HepG2 (cell line): Measurements from ENCODE around the gene FIS1. TPM values are rescaled to one million over a fixed set of nuclear protein-coding genes. Genes with fewer than 3 reads are reported as not detected.

Experiments
- EED ChIP-seq: sonication (generic); formaldehyde crosslinking; IDR thresholded peaks from 2 replicates; pipeline ENCODE4 v1.5.0; 2020; ENCODE audit warnings: mild to moderate bottlenecking, missing genetic modification reagents
- FIP1L1 ChIP-seq: fragments of 200-400 bp; formaldehyde crosslinking; IDR thresholded peaks from 2 replicates; pipeline ENCODE4 v1.6.1; 2018; ENCODE audit warnings: low read depth, mild to moderate bottlenecking, low read length, moderate library complexity, borderline replicate concordance; ENCODE audit not compliant: insufficient read depth
- FOXO1 ChIP-seq: sonication (generic); formaldehyde crosslinking; IDR thresholded peaks from 2 replicates; pipeline ENCODE4 v1.4.0; 2020; ENCODE audit warnings: missing genetic modification reagents
- HBP1 ChIP-seq: IDR thresholded peaks from 2 replicates; pipeline ENCODE4 v1.6.1; 2016; ENCODE audit warnings: low read depth, control low read depth
- HINFP ChIP-seq: sonication (generic); formaldehyde crosslinking; IDR thresholded peaks from 2 replicates; pipeline ENCODE4 v1.4.0; 2020; ENCODE audit warnings: low read depth, mild to moderate bottlenecking, missing genetic modification reagents
- MXD4 ChIP-seq: IDR thresholded peaks from 2 replicates; pipeline ENCODE4 v1.6.1; 2016; ENCODE audit warnings: mild to moderate bottlenecking, missing biosample characterization, missing genetic modification reagents
- POLR2A ChIP-seq, 2 experiments: IDR thresholded peaks; 2 replicates each; pipeline ENCODE4 v1.6.1; 2011; ENCODE audit warnings: low read depth in 2 of 2, low read length in 2 of 2, mild to moderate bottlenecking in 1 of 2, moderate library complexity in 1 of 2; ENCODE audit not compliant: insufficient read depth in 1 of 2
- ZFY ChIP-seq: sonication (generic); formaldehyde crosslinking; IDR thresholded peaks from 2 replicates; pipeline ENCODE4 v1.4.0; 2020; ENCODE audit warnings: missing genetic modification reagents
- ZNF253 ChIP-seq: sonication (generic); formaldehyde crosslinking; IDR thresholded peaks from 2 replicates; pipeline ENCODE4 v1.8.0; 2022; ENCODE audit warnings: mild to moderate bottlenecking, missing genetic modification reagents, borderline replicate concordance
- ZNF503 ChIP-seq: sonication (generic); formaldehyde crosslinking; IDR thresholded peaks from 2 replicates; pipeline ENCODE4 v1.4.0; 2020; ENCODE audit warnings: missing genetic modification reagents
- polyA plus RNA-seq, 8 experiments: library from polyadenylated mRNA; depleted of rRNA in 3 of 8; stranded (reverse) in 7 of 8; unstranded in 1 of 8; fragments of >200 nt; fragmentation: Illumina TruSeq in 4 of 8; extraction: Trizol in 4 of 8; gene quantifications; 2 replicates each; pipeline versions ENCODE4 v1.2.1 to v1.2.3, GENCODE V29; 2011 to 2016; ENCODE audit warnings: low read depth in 4 of 8, missing spikeins in 1 of 8, mixed read lengths in 1 of 8; ENCODE audit not compliant: insufficient read depth in 1 of 8
- total RNA-seq, 5 experiments: library from RNA; depleted of rRNA; stranded (reverse); fragments of >200 nt; fragmentation: Illumina TruSeq; extraction: Trizol; gene quantifications; 2 replicates each; pipeline ENCODE4 v1.2.3, GENCODE V29; 2016; ENCODE audit warnings: low read depth in 1 of 5
- TF ChIP-seq, protein P1 (sequence below), 2 experiments: IDR thresholded peaks; 2 replicates each; pipeline ENCODE4 v1.6.1; 2011 to 2012; ENCODE audit warnings: low read length in 2 of 2, borderline replicate concordance in 1 of 2, low read depth in 1 of 2, mild to moderate bottlenecking in 1 of 2, moderate library complexity in 1 of 2
- TF ChIP-seq, protein P2 (sequence below): sonication (generic); formaldehyde crosslinking; IDR thresholded peaks from 2 replicates; pipeline ENCODE4 v1.5.1; 2020; ENCODE audit warnings: missing genetic modification reagents, mild to moderate bottlenecking, borderline replicate concordance
- TF ChIP-seq, protein P3 (sequence below): sonication (generic); formaldehyde crosslinking; IDR thresholded peaks from 2 replicates; pipeline ENCODE4 v1.4.0; 2020; ENCODE audit warnings: low read depth, missing genetic modification reagents

Gene FIS1
- total and polyA plus RNA-seq, 2 of the 13 experiments (the other 11 are each of a cell fraction or from before 2014, with no cell fraction given) = 97.5 to 101 TPM

GRCh38 chr7:101244375-101245146, at the start of gene FIS1 (continued):
- TF ChIP-seq, protein P1, sequence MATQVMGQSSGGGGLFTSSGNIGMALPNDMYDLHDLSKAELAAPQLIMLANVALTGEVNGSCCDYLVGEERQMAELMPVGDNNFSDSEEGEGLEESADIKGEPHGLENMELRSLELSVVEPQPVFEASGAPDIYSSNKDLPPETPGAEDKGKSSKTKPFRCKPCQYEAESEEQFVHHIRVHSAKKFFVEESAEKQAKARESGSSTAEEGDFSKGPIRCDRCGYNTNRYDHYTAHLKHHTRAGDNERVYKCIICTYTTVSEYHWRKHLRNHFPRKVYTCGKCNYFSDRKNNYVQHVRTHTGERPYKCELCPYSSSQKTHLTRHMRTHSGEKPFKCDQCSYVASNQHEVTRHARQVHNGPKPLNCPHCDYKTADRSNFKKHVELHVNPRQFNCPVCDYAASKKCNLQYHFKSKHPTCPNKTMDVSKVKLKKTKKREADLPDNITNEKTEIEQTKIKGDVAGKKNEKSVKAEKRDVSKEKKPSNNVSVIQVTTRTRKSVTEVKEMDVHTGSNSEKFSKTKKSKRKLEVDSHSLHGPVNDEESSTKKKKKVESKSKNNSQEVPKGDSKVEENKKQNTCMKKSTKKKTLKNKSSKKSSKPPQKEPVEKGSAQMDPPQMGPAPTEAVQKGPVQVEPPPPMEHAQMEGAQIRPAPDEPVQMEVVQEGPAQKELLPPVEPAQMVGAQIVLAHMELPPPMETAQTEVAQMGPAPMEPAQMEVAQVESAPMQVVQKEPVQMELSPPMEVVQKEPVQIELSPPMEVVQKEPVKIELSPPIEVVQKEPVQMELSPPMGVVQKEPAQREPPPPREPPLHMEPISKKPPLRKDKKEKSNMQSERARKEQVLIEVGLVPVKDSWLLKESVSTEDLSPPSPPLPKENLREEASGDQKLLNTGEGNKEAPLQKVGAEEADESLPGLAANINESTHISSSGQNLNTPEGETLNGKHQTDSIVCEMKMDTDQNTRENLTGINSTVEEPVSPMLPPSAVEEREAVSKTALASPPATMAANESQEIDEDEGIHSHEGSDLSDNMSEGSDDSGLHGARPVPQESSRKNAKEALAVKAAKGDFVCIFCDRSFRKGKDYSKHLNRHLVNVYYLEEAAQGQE (IDR thresholded peaks at IDR 0.05; ENCODE audit: borderline replicate concordance in 1 of 2, low read depth in 1 of 2, low read length in 2 of 2) = no peak
- TF ChIP-seq ZNF503 (CRISPR knock-in tag) (peak; percentile 24; the same call in 1 of the 2 replicates), ZNF253 (CRISPR knock-in tag) (0 out of 2 replicates have a peak, but pooled peaks have one; percentile 65), FOXO1 (CRISPR knock-in tag) (peak; percentile 90), POLR2A (IDR thresholded peaks at IDR 0.05; ENCODE audit: insufficient read depth in 1 of 2, low read depth in 2 of 2, low read length in 2 of 2) (peak; percentile 55 to 81; a peak in 3 of 4 replicates), HINFP (CRISPR knock-in tag) (peak; percentile 97), MXD4 (CRISPR knock-in tag) (peak; percentile 47), HBP1 (CRISPR knock-in tag) (peak; percentile 69; the same call in 1 of the 2 replicates), ZFY (CRISPR knock-in tag) (peak; percentile 97), FIP1L1 (no peak), EED (CRISPR knock-in tag) (no peak; the same call in 1 of the 2 replicates)
- TF ChIP-seq, protein P2, sequence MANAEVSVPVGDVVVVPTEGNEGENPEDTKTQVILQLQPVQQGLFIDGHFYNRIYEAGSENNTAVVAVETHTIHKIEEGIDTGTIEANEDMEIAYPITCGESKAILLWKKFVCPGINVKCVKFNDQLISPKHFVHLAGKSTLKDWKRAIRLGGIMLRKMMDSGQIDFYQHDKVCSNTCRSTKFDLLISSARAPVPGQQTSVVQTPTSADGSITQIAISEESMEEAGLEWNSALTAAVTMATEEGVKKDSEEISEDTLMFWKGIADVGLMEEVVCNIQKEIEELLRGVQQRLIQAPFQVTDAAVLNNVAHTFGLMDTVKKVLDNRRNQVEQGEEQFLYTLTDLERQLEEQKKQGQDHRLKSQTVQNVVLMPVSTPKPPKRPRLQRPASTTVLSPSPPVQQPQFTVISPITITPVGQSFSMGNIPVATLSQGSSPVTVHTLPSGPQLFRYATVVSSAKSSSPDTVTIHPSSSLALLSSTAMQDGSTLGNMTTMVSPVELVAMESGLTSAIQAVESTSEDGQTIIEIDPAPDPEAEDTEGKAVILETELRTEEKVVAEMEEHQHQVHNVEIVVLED (CRISPR knock-in tag) = peak; percentile 76
- TF ChIP-seq, protein P3, sequence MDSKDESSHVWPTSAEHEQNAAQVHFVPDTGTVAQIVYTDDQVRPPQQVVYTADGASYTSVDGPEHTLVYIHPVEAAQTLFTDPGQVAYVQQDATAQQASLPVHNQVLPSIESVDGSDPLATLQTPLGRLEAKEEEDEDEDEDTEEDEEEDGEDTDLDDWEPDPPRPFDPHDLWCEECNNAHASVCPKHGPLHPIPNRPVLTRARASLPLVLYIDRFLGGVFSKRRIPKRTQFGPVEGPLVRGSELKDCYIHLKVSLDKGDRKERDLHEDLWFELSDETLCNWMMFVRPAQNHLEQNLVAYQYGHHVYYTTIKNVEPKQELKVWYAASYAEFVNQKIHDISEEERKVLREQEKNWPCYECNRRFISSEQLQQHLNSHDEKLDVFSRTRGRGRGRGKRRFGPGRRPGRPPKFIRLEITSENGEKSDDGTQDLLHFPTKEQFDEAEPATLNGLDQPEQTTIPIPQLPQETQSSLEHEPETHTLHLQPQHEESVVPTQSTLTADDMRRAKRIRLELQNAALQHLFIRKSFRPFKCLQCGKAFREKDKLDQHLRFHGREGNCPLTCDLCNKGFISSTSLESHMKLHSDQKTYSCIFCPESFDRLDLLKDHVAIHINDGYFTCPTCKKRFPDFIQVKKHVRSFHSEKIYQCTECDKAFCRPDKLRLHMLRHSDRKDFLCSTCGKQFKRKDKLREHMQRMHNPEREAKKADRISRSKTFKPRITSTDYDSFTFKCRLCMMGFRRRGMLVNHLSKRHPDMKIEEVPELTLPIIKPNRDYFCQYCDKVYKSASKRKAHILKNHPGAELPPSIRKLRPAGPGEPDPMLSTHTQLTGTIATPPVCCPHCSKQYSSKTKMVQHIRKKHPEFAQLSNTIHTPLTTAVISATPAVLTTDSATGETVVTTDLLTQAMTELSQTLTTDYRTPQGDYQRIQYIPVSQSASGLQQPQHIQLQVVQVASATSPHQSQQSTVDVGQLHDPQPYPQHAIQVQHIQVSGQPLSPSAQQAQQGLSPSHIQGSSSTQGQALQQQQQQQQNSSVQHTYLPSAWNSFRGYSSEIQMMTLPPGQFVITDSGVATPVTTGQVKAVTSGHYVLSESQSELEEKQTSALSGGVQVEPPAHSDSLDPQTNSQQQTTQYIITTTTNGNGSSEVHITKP (CRISPR knock-in tag) = peak; percentile 12; the same call in 1 of the 2 replicates
